PC-3 (cell line): ENCODE results near the gene LRR1.

ENCODE experiments used
- CTCF ChIP-seq: fragments of 300-600 bp; sonication (generic); conservative IDR thresholded peaks from 2 replicates; pipeline ENCODE4 v1.5.1; 2017; ENCODE audit warnings: antibody characterized with exemption, low read depth, mild to moderate bottlenecking, low read length
- EZH2 ChIP-seq: fragments of 300-600 bp; sonication (generic); IDR thresholded peaks from one replicate; pipeline ENCODE4 v1.6.1; 2017; ENCODE audit warnings: antibody characterized with exemption, mild to moderate bottlenecking, low read length; ENCODE audit not compliant: unreplicated experiment
- EZH2phosphoT487 ChIP-seq: fragments of 300-600 bp; sonication (generic); IDR thresholded peaks from 2 replicates; pipeline ENCODE4 v1.6.1; 2018; ENCODE audit warnings: mild to moderate bottlenecking, antibody characterized with exemption, low read length, borderline replicate concordance

- TF ChIP-seq EZH2 (no peak), CTCF (no peak), EZH2phosphoT487 (no peak)
These were observed 603 bp upstream of the LRR1 start for GRCh38 chr14:49598189-49598484.
